Immature natural killer cell (primary cell): Measurements from ENCODE around the gene AGO3. TPM values are rescaled to one million over a fixed set of nuclear protein-coding genes. Genes with fewer than 3 reads are reported as not detected.

Experiments used
- polyA plus RNA-seq, 3 donors: library from polyadenylated mRNA; unstranded; fragments of 300-500 nt; fragmentation: Illumina TruSeq; gene quantifications; one replicate each; pipeline ENCODE4 v1.2.3, GENCODE V29; 2021

AGO3 gene
- polyA plus RNA-seq, 3 donors from 2014 or later = 6.9 to 12.8 (median 9.3) TPM

Other genes with a start within 250 kb of the AGO3 start
- 10 to 100 TPM; 15.7 to 37.3 (median 32.3) TPM for gene C1orf216, start 212.2 kb upstream of the AGO3 start, polyA plus RNA-seq
- under 1 TPM in 2 of 3 donors, not detected in 1; 0.29 to 0.96 TPM for gene CLSPN, start 161.1 kb upstream of the AGO3 start, polyA plus RNA-seq
- gene AGO4, start 123.1 kb upstream of the AGO3 start, polyA plus RNA-seq = 10 to 100 TPM in 1 of 3 donors, 1 to 10 TPM in 2; 2.9 to 13.7 (median 8.8) TPM
- gene AGO1, start 47.9 kb upstream of the AGO3 start, polyA plus RNA-seq = 1 to 10 TPM; 6.3 to 9.9 (median 7.0) TPM
- not detected for gene TEKT2, start 153.0 kb downstream of the AGO3 start, polyA plus RNA-seq
- 10 to 100 TPM; 15.7 to 28.4 (median 26.5) TPM for gene ADPRS, start 157.8 kb downstream of the AGO3 start, polyA plus RNA-seq
- under 1 TPM in 1 of 3 donors, not detected in 2; 0.12 TPM for gene COL8A2, start 194.1 kb downstream of the AGO3 start, polyA plus RNA-seq
- gene TRAPPC3, start 218.4 kb downstream of the AGO3 start, polyA plus RNA-seq = 100 to 1,000 TPM; 113 to 219 (median 129) TPM
- 10 to 100 TPM; 12.4 to 41.9 (median 17.9) TPM for gene MAP7D1, start 225.1 kb downstream of the AGO3 start, polyA plus RNA-seq